ENCODE measurements around the gene SLC24A3.

- TF ChIP-seq POLR2A (IDR thresholded peaks at IDR 0.05) (no peak), CTCF (IDR thresholded peaks at IDR 0.05) (no peak), POLR2AphosphoS5 (IDR thresholded peaks at IDR 0.05) (no peak)
Measured at GRCh38 chr20:19207541-19207940, 4.9 kb upstream of the SLC24A3 start.

Data from breast epithelium (tissue), 3 donors.